Measurements from ENCODE around the gene ZDHHC1. TPM values are rescaled to one million over a fixed set of nuclear protein-coding genes. Genes with fewer than 3 reads are reported as not detected.
A peak's percentile ranks its signal among the peaks of the same experiment; 100 is the strongest.

The ZDHHC1 gene
- total RNA-seq, 2 donors from 2014 or later, result 20.3 to 69.8 TPM

- no peak for DNase-seq (ENCODE audit: low spot score)
- H3K9me3 ChIP-seq, result no peaks in the 10 kb centered on the region
- peak overlapping the region in 1 of 2 donors; percentile 49 for H3K27ac ChIP-seq
- TF ChIP-seq POLR2A (IDR thresholded peaks at IDR 0.05), result no peak
- no peak for TF ChIP-seq CTCF (IDR thresholded peaks at IDR 0.05)
- no peak for TF ChIP-seq POLR2AphosphoS5 (IDR thresholded peaks at IDR 0.05)
- intact Hi-C loops (cut with DNase I), result loop anchor here (2.0 kb wide), 1 partner anchor 36 kb away; no protein-coding TSS in a partner anchor
- H3K4me3 ChIP-seq, result no peak overlapping the region
- H3K4me1 ChIP-seq (replicated peaks), result peaks cover 13% of the 10 kb centered on the region
- WGBS, result 97% methylated on average over 3 of the region's 3 CpGs
- H3K36me3 ChIP-seq, result no peaks in the 10 kb centered on the region
- no peaks in the 10 kb centered on the region for H3K27me3 ChIP-seq (replicated peaks; ENCODE audit: insufficient read depth)
Observed at GRCh38 chr16:67429053-67429798, 12.9 kb upstream of the ZDHHC1 start.

GRCh38 chr16:67428146-67428731 lies 12.0 kb upstream of the ZDHHC1 start:
- peak; percentile 69 to 97 (median 94) for TF ChIP-seq CTCF (IDR thresholded peaks at IDR 0.05)
- TF ChIP-seq POLR2AphosphoS5 (IDR thresholded peaks at IDR 0.05), result peak; percentile 58
- TF ChIP-seq POLR2A (IDR thresholded peaks at IDR 0.05), result peak; percentile 17
- Histone ChIP-seq H3K27ac (peak overlapping the region; percentile 45 to 49), H3K4me3 (no peak overlapping the region), H3K27me3 (replicated peaks; ENCODE audit: insufficient read depth) (no peaks in the 10 kb centered on the region), H3K9me3 (no peaks in the 10 kb centered on the region), H3K4me1 (replicated peaks) (peaks cover 13% of the 10 kb centered on the region), H3K36me3 (no peaks in the 10 kb centered on the region)
- DNase-seq (ENCODE audit: low spot score), result peak; percentile 76
- 24% methylated on average over 7 of the region's 11 CpGs for WGBS
- intact Hi-C loops (cut with DNase I), result loop anchor here (2.0 kb wide), 1 partner anchor 37 kb away; no protein-coding TSS in a partner anchor

GRCh38 chr16:67426950-67427349 lies 10.7 kb upstream of the ZDHHC1 start:
- no peaks in the 10 kb centered on the region for H3K27me3 ChIP-seq (replicated peaks; ENCODE audit: insufficient read depth)
- H3K36me3 ChIP-seq, result no peaks in the 10 kb centered on the region
- intact Hi-C loops (cut with DNase I), result no loop called here
- TF ChIP-seq POLR2AphosphoS5 (IDR thresholded peaks at IDR 0.05) (no peak), CTCF (IDR thresholded peaks at IDR 0.05) (no peak), POLR2A (IDR thresholded peaks at IDR 0.05) (no peak)
- H3K27ac ChIP-seq, result no peak overlapping the region
- no peak for DNase-seq (ENCODE audit: low spot score)
- H3K4me1 ChIP-seq (replicated peaks), result peaks cover 12% of the 10 kb centered on the region
- 85% methylated on average over 7 of the region's 7 CpGs for WGBS
- H3K4me3 ChIP-seq, result no peak overlapping the region
- H3K9me3 ChIP-seq, result no peaks in the 10 kb centered on the region

GRCh38 chr16:67426022-67426421 lies 9.7 kb upstream of the ZDHHC1 start:
- no peak for DNase-seq (ENCODE audit: low spot score)
- H3K27me3 ChIP-seq (replicated peaks; ENCODE audit: insufficient read depth), result no peaks in the 10 kb centered on the region
- H3K36me3 ChIP-seq, result no peaks in the 10 kb centered on the region
- no peak overlapping the region for H3K4me3 ChIP-seq
- no peak for TF ChIP-seq CTCF (IDR thresholded peaks at IDR 0.05)
- H3K4me1 ChIP-seq (replicated peaks), result peaks cover 10% of the 10 kb centered on the region
- H3K27ac ChIP-seq, result no peak overlapping the region
- no peaks in the 10 kb centered on the region for H3K9me3 ChIP-seq
- WGBS, result 88% methylated on average over 7 of the region's 7 CpGs
- intact Hi-C loops (cut with DNase I), result no loop called here

- intact Hi-C loops (cut with DNase I), result no loop called here
- no peaks in the 10 kb centered on the region for H3K36me3 ChIP-seq
- peaks cover 10% of the 10 kb centered on the region for H3K4me1 ChIP-seq (replicated peaks)
- H3K27ac ChIP-seq, result no peak overlapping the region
- no peaks in the 10 kb centered on the region for H3K27me3 ChIP-seq (replicated peaks; ENCODE audit: insufficient read depth)
- no peak for DNase-seq (ENCODE audit: low spot score)
- 83% methylated on average over 4 of the region's 4 CpGs for WGBS
- H3K4me3 ChIP-seq, result no peak overlapping the region
- H3K9me3 ChIP-seq, result no peaks in the 10 kb centered on the region
- no peak for TF ChIP-seq POLR2AphosphoS5 (IDR thresholded peaks at IDR 0.05)
- no peak for TF ChIP-seq CTCF (IDR thresholded peaks at IDR 0.05)
- TF ChIP-seq POLR2A (IDR thresholded peaks at IDR 0.05), result no peak
Observed at GRCh38 chr16:67425580-67425979, 9.3 kb upstream of the ZDHHC1 start.

Data from prostate gland (tissue), 2 donors.